Kidney capillary endothelial cell (primary cell): ENCODE results near the gene MUSTN1.

Experiments used
- DNase-seq: peaks from one replicate; pipeline ENCODE4 v3.0.0-alpha.2; 2018; ENCODE audit warnings: low spot score

Gene MUSTN1

GRCh38 chr3:52852419-52852818, 17.6 kb upstream of the MUSTN1 start:
- DNase-seq, result no peak

GRCh38 chr3:52851348-52851747, 16.5 kb upstream of the MUSTN1 start:
- DNase-seq, result peak; percentile 24

GRCh38 chr3:52849656-52850055, 14.8 kb upstream of the MUSTN1 start:
- no peak for DNase-seq

GRCh38 chr3:52848617-52849016, 13.8 kb upstream of the MUSTN1 start:
- DNase-seq, result peak; percentile 38

GRCh38 chr3:52847726-52848125, 12.9 kb upstream of the MUSTN1 start:
- no peak for DNase-seq

- no peak for DNase-seq
These were observed 12.4 kb upstream of the MUSTN1 start for GRCh38 chr3:52847241-52847640.

- no peak for DNase-seq
These were observed 11.7 kb upstream of the MUSTN1 start for GRCh38 chr3:52846432-52846965.

- peak; percentile 14 for DNase-seq
These were observed 11.0 kb upstream of the MUSTN1 start for GRCh38 chr3:52845691-52846431.

- DNase-seq, result no peak
These were observed 10.3 kb upstream of the MUSTN1 start for GRCh38 chr3:52845157-52845556.

GRCh38 chr3:52844290-52844975, 9.6 kb upstream of the MUSTN1 start:
- DNase-seq, result no peak

GRCh38 chr3:52843881-52844280, 9.1 kb upstream of the MUSTN1 start:
- no peak for DNase-seq

- DNase-seq, result no peak
These were observed 8.5 kb upstream of the MUSTN1 start for GRCh38 chr3:52843108-52843865.

- DNase-seq, result no peak
These were observed 7.6 kb upstream of the MUSTN1 start for GRCh38 chr3:52842424-52842823.

- DNase-seq, result no peak
These were observed 7.1 kb upstream of the MUSTN1 start for GRCh38 chr3:52841981-52842340.

- DNase-seq, result no peak
These were observed 6.6 kb upstream of the MUSTN1 start for GRCh38 chr3:52841211-52841980.

- no peak for DNase-seq
These were observed 5.2 kb upstream of the MUSTN1 start for GRCh38 chr3:52839892-52840545.

GRCh38 chr3:52839268-52839575, 4.4 kb upstream of the MUSTN1 start:
- DNase-seq, result no peak

- DNase-seq, result no peak
These were observed 3.9 kb upstream of the MUSTN1 start for GRCh38 chr3:52838561-52839267.

- no peak for DNase-seq
These were observed 2.2 kb upstream of the MUSTN1 start for GRCh38 chr3:52836986-52837385.

GRCh38 chr3:52836471-52836845, 1.6 kb upstream of the MUSTN1 start:
- no peak for DNase-seq
